ENCODE data around the gene TACC3.

The TACC3 gene

DNA sequence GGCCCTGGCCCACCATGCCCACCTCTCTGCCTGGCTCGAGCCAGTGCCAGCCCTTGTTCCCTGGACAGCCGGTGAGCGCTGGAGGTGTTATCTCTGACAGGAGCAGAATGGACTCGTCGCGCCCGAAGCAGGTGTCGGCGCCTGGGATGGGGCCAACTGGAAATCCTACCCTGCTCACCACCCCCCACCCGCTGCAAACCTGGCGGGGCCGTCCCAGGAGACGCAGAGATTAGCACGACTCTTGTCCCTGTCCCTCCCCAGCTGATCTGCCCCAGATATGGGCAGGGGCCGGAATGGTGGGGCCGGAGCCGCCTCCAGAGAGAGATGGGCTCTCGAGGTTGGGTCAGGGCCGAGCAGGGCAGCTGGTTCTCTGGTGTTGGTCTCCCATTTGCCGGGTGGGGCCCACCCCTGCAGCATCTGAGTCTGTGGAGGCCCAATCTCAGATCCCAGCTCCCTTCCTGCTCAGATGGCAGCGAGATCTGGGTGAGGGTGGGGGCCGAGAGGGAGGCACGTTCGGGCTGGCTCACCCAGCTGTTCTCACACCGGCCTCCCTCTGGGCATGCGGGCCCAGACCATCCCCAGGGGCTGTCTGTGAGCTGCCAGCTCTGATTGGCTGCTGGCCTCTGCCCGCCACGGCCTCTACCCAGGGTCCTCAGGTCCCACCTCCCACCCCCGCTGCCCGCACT is 51.7 kb downstream of the TACC3 start:
- no peak overlapping the region for H3K27ac ChIP-seq
- TF ChIP-seq, protein P1, sequence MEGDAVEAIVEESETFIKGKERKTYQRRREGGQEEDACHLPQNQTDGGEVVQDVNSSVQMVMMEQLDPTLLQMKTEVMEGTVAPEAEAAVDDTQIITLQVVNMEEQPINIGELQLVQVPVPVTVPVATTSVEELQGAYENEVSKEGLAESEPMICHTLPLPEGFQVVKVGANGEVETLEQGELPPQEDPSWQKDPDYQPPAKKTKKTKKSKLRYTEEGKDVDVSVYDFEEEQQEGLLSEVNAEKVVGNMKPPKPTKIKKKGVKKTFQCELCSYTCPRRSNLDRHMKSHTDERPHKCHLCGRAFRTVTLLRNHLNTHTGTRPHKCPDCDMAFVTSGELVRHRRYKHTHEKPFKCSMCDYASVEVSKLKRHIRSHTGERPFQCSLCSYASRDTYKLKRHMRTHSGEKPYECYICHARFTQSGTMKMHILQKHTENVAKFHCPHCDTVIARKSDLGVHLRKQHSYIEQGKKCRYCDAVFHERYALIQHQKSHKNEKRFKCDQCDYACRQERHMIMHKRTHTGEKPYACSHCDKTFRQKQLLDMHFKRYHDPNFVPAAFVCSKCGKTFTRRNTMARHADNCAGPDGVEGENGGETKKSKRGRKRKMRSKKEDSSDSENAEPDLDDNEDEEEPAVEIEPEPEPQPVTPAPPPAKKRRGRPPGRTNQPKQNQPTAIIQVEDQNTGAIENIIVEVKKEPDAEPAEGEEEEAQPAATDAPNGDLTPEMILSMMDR (IDR thresholded peaks at IDR 0.05): no peak
- no peak for TF ChIP-seq ZFX (IDR thresholded peaks at IDR 0.05; ENCODE audit: borderline replicate concordance)

DNA sequence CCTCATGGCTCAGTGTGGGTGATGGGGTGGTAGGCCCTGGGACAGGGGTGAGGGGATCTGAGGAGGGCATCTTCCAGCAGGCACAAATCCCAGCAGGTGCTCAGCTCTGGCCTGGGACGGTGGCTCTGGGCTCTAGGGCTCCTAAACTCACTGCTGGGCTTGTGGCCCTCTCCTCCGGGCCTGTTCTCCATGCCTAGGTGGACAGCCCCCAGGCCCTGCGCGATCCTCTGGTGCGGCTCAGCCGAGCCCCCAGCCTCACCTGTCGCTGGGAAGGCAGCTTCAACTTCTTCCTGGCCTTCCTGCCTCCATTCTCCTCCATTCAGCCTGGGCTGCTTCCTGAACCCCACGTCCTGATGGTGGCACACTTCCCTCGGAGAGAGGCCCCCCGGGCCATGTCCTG is 52.4 kb downstream of the TACC3 start:
- no peak overlapping the region for H3K27ac ChIP-seq
- no peak for TF ChIP-seq ZFX (IDR thresholded peaks at IDR 0.05; ENCODE audit: borderline replicate concordance)
- TF ChIP-seq, protein P1 (IDR thresholded peaks at IDR 0.05): no peak

DNA sequence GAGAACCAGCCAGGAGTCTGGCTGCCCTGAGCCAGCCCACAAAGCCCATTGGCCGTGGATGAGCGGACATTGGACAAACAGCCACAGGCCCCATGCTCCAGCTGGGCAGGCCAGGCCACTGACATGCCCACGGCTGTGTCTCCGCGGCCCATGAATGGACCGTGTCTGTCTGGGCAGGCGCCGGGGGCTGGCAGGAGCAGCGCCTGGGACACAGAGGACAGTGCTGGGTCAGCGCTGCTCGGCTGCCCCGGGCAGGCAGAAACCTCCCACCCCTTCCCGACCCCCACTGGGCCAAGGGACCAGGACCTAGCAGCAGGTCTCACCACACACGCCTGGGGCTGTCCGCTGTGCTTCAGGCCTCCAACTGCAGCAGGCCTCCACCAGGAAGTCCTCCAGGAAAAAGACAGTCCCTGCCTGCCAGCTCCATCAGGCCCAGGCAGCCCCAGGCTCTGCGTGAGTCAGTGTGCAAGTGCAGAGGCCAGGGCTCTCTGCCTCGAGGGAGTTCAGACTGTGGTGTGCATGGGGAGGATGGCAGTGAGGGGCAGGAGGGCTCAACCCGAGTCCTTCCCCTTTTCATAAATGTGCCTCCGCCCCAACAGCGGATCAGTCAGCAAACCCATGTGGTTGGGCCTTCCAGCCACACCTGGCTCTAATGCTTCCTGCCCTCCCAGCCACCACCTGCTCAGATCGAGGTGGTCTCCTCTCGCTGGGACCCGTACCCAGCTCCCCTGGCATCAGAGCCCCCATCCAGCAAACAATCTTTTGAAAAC is 54.6 kb downstream of the TACC3 start:
- TF ChIP-seq, protein P1 (IDR thresholded peaks at IDR 0.05): no peak
- no peak for TF ChIP-seq ZFX (IDR thresholded peaks at IDR 0.05; ENCODE audit: borderline replicate concordance)
- no peak overlapping the region for H3K27ac ChIP-seq

DNA sequence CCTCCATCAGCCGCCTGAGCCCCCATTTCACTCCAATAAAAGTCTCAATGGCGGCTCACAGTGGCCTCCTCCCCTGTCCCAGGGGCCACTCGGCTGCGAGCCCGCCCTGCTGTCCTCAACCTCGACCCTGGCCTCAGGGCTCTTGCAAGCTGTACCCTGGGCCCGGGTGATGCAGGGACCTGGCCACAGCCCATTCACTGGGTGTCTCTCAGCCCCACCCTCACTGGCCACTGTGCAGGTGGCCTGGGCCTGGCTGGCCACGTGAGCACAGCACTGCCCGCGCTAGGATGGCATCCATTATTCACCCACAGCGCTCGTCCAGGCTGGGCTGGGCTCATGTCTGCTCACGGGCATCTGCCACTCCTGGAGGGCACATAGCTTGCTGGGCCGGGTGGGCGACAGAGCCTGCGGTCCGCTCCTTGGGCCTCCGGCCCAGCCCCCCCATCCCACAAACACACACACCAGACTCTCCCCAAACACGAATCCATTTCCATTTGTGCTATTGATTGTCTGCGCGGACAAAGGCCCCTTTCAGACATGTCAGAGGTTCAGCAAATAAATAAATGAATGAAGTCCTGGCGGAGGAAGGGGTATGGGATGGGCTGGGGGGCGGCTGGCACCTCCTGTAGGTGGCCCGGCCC is 55.3 kb downstream of the TACC3 start:
- no peak for TF ChIP-seq ZFX (IDR thresholded peaks at IDR 0.05; ENCODE audit: borderline replicate concordance)
- TF ChIP-seq, protein P1 (IDR thresholded peaks at IDR 0.05): no peak
- no peak overlapping the region for H3K27ac ChIP-seq

DNA sequence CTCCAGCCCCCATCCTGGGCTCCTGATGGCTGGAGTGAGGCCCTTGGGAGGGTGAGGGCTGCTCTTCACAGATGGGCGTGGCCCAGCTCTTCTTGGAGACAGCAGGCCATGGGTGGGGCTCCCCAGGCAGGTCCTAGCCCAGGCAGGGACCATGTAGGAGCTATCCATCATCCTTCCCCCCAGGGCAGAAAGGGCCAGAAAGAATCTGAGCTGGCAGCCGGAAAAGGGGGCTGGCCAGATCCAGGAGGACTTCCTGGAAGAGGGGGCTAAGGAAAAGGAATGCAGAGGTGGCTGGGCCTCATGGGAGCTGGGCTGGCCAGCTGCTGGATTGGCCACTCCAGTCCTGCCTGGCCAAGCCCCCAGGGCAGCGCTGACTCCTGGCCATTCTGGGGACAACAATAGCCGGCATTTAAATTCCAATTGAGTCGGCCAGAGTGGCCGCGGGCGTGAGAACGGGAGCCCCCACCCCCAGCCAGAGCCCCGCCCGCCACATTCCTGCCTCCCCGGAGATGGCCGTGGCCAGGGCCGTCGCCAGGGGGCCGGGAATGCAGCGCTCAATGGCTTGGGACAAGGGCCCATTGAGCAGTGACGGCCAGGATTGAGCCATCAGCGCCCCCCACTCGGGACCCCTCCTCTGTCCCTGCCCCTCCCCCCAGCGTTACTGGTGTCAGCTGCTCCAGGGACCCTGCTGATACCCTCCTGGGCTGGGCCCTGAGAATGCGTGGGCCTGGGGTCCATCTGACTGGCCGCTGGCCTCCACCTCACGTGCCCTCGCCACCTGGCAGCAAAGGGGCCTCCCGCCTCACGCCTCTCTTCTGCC is 56.7 kb downstream of the TACC3 start:
- no peak for TF ChIP-seq ZFX (IDR thresholded peaks at IDR 0.05; ENCODE audit: borderline replicate concordance)
- TF ChIP-seq, protein P1 (IDR thresholded peaks at IDR 0.05): no peak
- no peak overlapping the region for H3K27ac ChIP-seq

DNA sequence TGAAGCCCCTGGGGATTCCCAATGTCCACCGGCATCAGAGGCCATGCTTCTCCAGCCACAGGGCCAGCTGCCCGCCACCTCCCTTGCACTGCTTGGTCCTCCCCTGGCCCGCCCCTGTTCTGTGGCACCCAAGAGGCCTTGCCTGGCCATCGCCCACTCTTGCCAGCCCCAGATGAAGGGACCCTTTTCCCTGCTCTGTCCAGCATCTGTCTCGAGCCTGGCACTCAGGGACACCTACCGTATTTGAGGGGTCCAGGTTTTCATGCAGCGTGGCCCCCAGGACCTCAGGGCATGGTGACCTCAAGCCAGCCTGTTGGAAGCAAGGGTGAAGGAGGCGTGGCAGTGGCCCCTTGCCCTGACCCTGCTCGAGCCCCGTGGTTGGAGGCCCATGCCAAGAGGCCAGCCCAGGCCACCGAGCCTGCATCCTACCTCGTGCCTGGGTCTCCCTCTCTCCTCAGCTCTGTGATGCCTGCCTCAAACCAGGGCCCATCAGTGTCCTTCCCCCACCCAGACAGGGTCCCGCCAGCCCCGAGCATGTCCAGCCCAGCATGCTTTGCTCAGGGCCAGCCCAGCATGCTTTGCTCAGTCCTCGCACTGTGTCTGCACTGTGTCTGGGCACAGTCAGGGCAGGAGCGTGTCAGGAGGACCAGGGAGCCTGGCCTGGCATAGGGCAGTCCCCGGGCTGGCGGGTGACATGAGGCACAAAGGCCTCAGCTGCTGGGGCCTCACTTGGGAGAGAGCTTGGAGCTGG is 57.5 kb downstream of the TACC3 start:
- H3K27ac ChIP-seq: no peak overlapping the region
- TF ChIP-seq ZFX (IDR thresholded peaks at IDR 0.05; ENCODE audit: borderline replicate concordance): no peak
- TF ChIP-seq, protein P1 (IDR thresholded peaks at IDR 0.05): no peak

Measured in 22Rv1 (cell line).